Suprapubic skin (tissue), 4 donors: ENCODE measurements around the gene PGLYRP2. TPM values are rescaled to one million over a fixed set of nuclear protein-coding genes. Genes with fewer than 3 reads are reported as not detected.

Source experiments
- DNase-seq, 2 donors: peaks; one replicate each; pipeline ENCODE4 v3.0.0-alpha.2; 2019; ENCODE audit warnings: low spot score in 2 of 2
- H3K27ac ChIP-seq: fragments of 200-600 bp; sonication (generic); one replicate; pipeline ENCODE4 v1.5.1; 2019
- H3K27me3 ChIP-seq: fragments of 200-600 bp; sonication (generic); one replicate; pipeline ENCODE4 v1.5.1; 2019
- H3K36me3 ChIP-seq: fragments of 200-600 bp; sonication (generic); one replicate; pipeline ENCODE4 v1.5.1; 2019
- H3K4me1 ChIP-seq: fragments of 200-600 bp; sonication (generic); one replicate; pipeline ENCODE4 v1.5.1; 2019
- H3K4me3 ChIP-seq: fragments of 200-600 bp; sonication (generic); one replicate; pipeline ENCODE4 v1.5.1; 2019; ENCODE audit warnings: mild to moderate bottlenecking
- H3K9me3 ChIP-seq: fragments of 200-600 bp; sonication (generic); one replicate; pipeline ENCODE4 v1.5.1; 2019
- CTCF ChIP-seq, 2 donors: fragments of 200-600 bp in 1 of 2; fragments of 450-650 bp in 1 of 2; sonication (generic) in 1 of 2; IDR thresholded peaks; one replicate each; pipeline ENCODE4 v1.5.1; 2016 to 2019; ENCODE audit warnings: antibody characterized with exemption in 2 of 2, mild to moderate bottlenecking in 1 of 2, moderate library complexity in 1 of 2
- EP300 ChIP-seq: sonication (generic); formaldehyde crosslinking; IDR thresholded peaks from one replicate; pipeline ENCODE4 v1.6.1; 2017; ENCODE audit warnings: antibody characterized with exemption
- POLR2A ChIP-seq, 2 donors: fragments of 450-650 bp; IDR thresholded peaks; one replicate each; pipeline ENCODE4 v1.6.1; 2017; ENCODE audit warnings: antibody characterized with exemption in 2 of 2, mild to moderate bottlenecking in 2 of 2, moderate library complexity in 2 of 2
- POLR2AphosphoS5 ChIP-seq, 3 donors: sonication (generic); formaldehyde crosslinking; IDR thresholded peaks; one replicate each; pipeline ENCODE4 v1.6.1; 2017; ENCODE audit warnings: antibody characterized with exemption in 3 of 3
- WGBS: methylation state at CpG from one replicate; pipeline ENCODE4 v1.1.5; 2018; 5-methylcytosine and 5-hydroxymethylcytosine counted together
- total RNA-seq, 4 donors: library from RNA; depleted of rRNA; stranded (reverse); fragments of >200 nt; gene quantifications; one replicate each; pipeline ENCODE4 v1.1.0, GENCODE V29; 2016

The PGLYRP2 gene
- total RNA-seq, 4 donors from 2014 or later, result 0.21 TPM; not detected in 3

GRCh38 chr19:15443838-15444237 lies 35.5 kb downstream of the PGLYRP2 start:
- Histone ChIP-seq H3K4me1 (peaks cover 2% of the 10 kb centered on the region), H3K27ac (no peak overlapping the region), H3K9me3 (no peaks in the 10 kb centered on the region), H3K4me3 (no peak overlapping the region), H3K27me3 (no peaks in the 10 kb centered on the region), H3K36me3 (no peaks in the 10 kb centered on the region)
- 51% methylated on average over 10 of the region's 10 CpGs for WGBS
- no peak for TF ChIP-seq CTCF (IDR thresholded peaks at IDR 0.05)
- TF ChIP-seq POLR2AphosphoS5 (IDR thresholded peaks at IDR 0.05), result no peak
- TF ChIP-seq POLR2A (IDR thresholded peaks at IDR 0.05), result no peak
- no peak for TF ChIP-seq EP300
- DNase-seq, result peak in 1 of 2 donors; percentile 46

- Histone ChIP-seq H3K9me3 (no peaks in the 10 kb centered on the region), H3K4me3 (no peak overlapping the region), H3K4me1 (no peaks in the 10 kb centered on the region), H3K27me3 (no peaks in the 10 kb centered on the region), H3K36me3 (no peaks in the 10 kb centered on the region), H3K27ac (no peak overlapping the region)
- no peak for DNase-seq
- TF ChIP-seq POLR2A (IDR thresholded peaks at IDR 0.05) (no peak), EP300 (no peak), POLR2AphosphoS5 (IDR thresholded peaks at IDR 0.05) (no peak), CTCF (IDR thresholded peaks at IDR 0.05) (no peak)
- WGBS, result 98% methylated on average over 3 of the region's 3 CpGs
These were observed 36.0 kb downstream of the PGLYRP2 start for GRCh38 chr19:15443325-15443724.

GRCh38 chr19:15442142-15442920 lies 37.0 kb downstream of the PGLYRP2 start:
- Histone ChIP-seq H3K4me3 (no peak overlapping the region), H3K4me1 (no peaks in the 10 kb centered on the region), H3K27ac (no peak overlapping the region), H3K27me3 (no peaks in the 10 kb centered on the region), H3K9me3 (no peaks in the 10 kb centered on the region), H3K36me3 (no peaks in the 10 kb centered on the region)
- peak in 1 of 2 donors; percentile 51 for DNase-seq
- TF ChIP-seq EP300 (no peak), CTCF (IDR thresholded peaks at IDR 0.05) (no peak), POLR2AphosphoS5 (IDR thresholded peaks at IDR 0.05) (no peak), POLR2A (IDR thresholded peaks at IDR 0.05) (no peak)
- 84% methylated on average over 13 of the region's 13 CpGs for WGBS

GRCh38 chr19:15441317-15441716 lies 38.0 kb downstream of the PGLYRP2 start:
- 93% methylated on average over 3 of the region's 3 CpGs for WGBS
- Histone ChIP-seq H3K4me1 (no peaks in the 10 kb centered on the region), H3K27me3 (no peaks in the 10 kb centered on the region), H3K36me3 (no peaks in the 10 kb centered on the region), H3K9me3 (no peaks in the 10 kb centered on the region), H3K27ac (no peak overlapping the region), H3K4me3 (no peak overlapping the region)
- DNase-seq, result no peak
- TF ChIP-seq CTCF (IDR thresholded peaks at IDR 0.05), result no peak
- no peak for TF ChIP-seq POLR2AphosphoS5 (IDR thresholded peaks at IDR 0.05)

GRCh38 chr19:15439821-15440641 lies 39.3 kb downstream of the PGLYRP2 start:
- no peak overlapping the region for H3K4me3 ChIP-seq
- H3K9me3 ChIP-seq, result no peaks in the 10 kb centered on the region
- no peaks in the 10 kb centered on the region for H3K4me1 ChIP-seq
- H3K36me3 ChIP-seq, result no peaks in the 10 kb centered on the region
- H3K27me3 ChIP-seq, result no peaks in the 10 kb centered on the region
- 91% methylated on average over 29 of the region's 38 CpGs for WGBS
- no peak overlapping the region for H3K27ac ChIP-seq
- TF ChIP-seq CTCF (IDR thresholded peaks at IDR 0.05) (no peak), POLR2AphosphoS5 (IDR thresholded peaks at IDR 0.05) (no peak), EP300 (no peak), POLR2A (IDR thresholded peaks at IDR 0.05) (no peak)
- peak in 1 of 2 donors; percentile 63 for DNase-seq
